HK-2 (cell line): ENCODE results near the gene LRBA.

Source experiments
- DNase-seq: peaks from one replicate; pipeline ENCODE4 v3.0.0-alpha.2; 2018; ENCODE audit not compliant: unreplicated experiment

Gene LRBA

GRCh38 chr4:150586162-150586810 is 428.8 kb downstream of the LRBA start:
- no peak for DNase-seq

- DNase-seq, result no peak
These were observed 429.5 kb downstream of the LRBA start for GRCh38 chr4:150585611-150586010.

- DNase-seq, result no peak
These were observed 430.8 kb downstream of the LRBA start for GRCh38 chr4:150584111-150584915.

DNA sequence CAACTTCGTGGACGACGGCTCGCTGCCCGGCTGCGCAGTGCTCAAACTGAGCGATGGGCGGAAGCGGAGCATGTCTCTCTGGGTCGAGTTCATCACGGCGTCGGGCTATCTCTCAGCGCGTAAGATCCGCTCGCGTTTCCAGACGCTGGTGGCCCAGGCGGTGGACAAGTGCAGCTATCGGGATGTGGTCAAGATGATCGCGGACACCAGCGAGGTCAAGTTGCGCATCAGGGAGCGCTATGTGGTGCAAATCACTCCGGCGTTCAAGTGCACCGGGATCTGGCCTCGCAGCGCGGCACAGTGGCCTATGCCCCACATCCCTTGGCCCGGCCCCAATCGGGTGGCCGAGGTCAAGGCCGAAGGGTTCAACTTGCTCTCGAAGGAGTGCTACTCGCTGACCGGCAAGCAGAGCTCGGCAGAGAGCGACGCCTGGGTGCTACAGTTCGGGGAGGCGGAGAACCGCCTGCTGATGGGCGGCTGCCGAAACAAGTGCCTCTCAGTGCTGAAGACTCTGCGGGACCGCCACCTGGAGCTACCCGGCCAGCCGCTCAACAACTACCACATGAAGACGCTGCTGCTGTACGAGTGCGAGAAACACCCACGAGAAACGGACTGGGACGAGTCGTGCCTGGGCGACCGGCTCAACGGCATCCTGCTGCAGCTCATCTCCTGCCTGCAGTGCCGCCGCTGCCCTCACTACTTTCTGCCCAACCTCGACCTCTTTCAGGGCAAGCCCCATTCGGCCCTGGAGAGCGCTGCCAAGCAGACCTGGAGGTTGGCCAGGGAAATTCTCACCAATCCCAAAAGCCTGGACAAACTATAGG is 431.6 kb downstream of the LRBA start:
- no peak for DNase-seq

GRCh38 chr4:150582873-150583286 is 432.2 kb downstream of the LRBA start:
- no peak for DNase-seq

- no peak for DNase-seq
These were observed 432.8 kb downstream of the LRBA start, which contains the start of gene MAB21L2 for GRCh38 chr4:150582146-150582872. MAB21L2 (plus strand) TSS chr4:150582151; CDS start chr4:150583030, 879 bp downstream.

- DNase-seq, result no peak
These were observed 433.4 kb downstream of the LRBA start for GRCh38 chr4:150581641-150582051.

GRCh38 chr4:150581056-150581605 is 434.0 kb downstream of the LRBA start:
- no peak for DNase-seq

DNA sequence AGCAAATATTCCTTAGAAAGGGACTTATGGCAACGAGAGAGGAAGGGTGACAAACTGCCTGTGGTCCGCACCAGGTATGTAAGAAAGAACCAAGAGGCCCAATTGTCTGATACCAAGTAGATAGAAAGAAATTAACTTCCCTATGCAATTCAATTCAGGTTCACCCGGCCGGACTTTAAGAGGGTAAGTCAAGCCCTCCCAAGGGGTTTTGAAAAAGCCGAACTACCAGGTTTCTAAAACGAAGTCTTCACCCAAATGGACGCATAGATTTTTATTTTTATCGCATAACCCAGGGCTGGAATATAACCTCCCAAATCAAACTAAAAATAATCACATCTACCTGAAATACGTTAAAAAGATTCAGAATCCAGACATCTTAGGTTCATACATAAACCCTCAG is 434.8 kb downstream of the LRBA start:
- no peak for DNase-seq

GRCh38 chr4:150579551-150580234 is 435.4 kb downstream of the LRBA start:
- DNase-seq, result peak; percentile 69

DNA sequence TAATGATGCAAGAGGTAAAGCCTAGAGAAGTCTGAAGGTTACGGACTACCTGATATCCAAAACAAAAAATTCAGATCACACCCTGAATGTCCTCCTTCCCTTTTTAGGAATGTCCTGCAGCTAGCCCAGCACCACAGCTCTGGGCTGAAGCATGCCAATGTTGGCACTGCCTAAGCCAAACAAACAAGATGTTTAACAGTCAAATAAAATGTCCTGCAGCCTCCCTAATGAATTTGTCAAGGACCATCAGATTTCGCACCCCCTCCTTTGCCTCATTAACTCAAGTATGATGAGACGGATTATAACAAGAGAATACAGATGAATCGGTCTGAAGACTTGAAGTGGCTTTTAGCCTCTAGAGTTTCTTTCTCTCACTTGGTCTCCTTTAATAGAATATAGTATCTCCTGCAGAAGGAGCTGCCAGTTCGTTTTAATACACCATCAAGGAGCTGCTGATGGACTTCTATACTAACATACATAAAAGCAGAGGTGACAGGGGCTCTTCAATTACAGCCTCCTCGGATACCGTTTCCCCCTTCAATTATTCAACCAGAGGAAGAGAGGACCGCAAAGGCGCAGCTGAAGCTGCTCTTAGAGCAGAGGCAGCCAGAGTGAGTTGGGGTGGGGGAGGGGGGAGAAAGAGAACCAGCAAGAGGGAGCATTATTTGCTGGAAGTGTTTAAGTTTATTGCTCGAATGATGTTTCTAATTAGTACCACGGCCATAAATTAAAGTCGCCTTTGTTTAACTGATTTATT is 436.2 kb downstream of the LRBA start:
- peak; percentile 40 for DNase-seq

GRCh38 chr4:150577796-150578195 is 437.3 kb downstream of the LRBA start:
- DNase-seq, result no peak

- DNase-seq, result no peak
These were observed 440.4 kb downstream of the LRBA start for GRCh38 chr4:150574678-150575077.

- no peak for DNase-seq
These were observed 441.6 kb downstream of the LRBA start for GRCh38 chr4:150573534-150573933.

DNA sequence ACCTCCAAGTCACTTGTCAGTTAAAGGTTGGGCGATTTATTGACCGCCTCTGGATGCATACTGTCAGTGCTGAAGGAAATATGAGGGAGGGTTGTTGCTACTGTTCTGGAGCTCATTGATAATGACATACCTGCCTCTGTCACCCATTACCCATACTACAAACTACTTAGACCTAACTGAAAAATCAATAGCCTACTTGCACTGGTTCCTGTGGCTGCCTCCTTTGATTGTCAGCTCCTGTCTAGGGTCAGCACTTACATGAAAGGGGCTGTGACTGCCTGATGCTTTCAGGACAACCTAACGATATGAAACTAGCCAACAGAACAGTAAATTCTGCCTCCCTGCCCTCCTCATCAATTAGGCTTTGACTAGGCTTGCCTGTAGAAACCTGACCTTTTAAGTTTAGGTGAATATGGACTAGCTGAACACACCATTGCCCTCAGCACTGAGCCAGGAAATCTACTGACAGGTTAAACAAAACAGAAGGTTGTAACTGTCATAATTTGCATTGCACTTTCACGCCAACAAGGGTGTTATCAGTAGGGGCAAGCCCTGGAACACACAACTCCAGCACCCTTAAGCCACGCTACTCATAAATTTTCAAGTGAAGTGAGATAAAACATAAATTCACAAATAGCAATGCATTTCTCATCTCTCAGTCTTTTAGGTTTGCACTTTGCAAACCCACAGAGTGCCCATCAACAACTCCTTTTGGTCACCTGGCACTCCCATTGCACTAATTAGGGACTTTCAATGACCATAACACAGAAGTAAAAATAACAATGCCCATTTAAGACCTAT is 442.2 kb downstream of the LRBA start:
- DNase-seq, result no peak

DNA sequence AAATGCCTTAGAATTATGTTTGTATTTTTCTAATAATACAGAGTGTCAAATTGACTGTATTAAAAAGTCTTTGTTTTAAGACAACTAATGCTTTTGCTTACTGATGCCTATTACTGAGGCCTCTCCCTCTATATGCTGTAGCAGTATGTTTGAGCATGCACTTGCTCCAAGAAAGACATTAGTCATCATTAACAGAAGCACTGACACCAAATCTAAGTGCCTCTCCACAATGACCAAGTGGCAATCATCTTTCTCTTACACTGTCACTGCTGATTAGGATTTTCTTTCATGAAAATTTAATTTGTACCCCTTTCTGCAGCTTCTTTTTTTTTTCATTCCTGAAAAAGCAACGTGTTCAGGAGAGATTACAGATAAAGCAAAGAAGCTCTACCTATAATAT is 444.2 kb downstream of the LRBA start:
- no peak for DNase-seq

- no peak for DNase-seq
These were observed 445.0 kb downstream of the LRBA start for GRCh38 chr4:150569998-150570535.

GRCh38 chr4:150569384-150569987 is 445.6 kb downstream of the LRBA start:
- DNase-seq, result peak; percentile 10
